Suprapubic skin (tissue), 4 donors: ENCODE data around the gene RAF1.
"Not testable (repeated sequence)": the region's sequence is repeated elsewhere in the genome, so short reads cannot be mapped to it uniquely, and the experiment has no call there.

Experiments used
- CTCF ChIP-seq, 2 donors: fragments of 200-600 bp in 1 of 2; fragments of 450-650 bp in 1 of 2; sonication (generic) in 1 of 2; IDR thresholded peaks; one replicate each; pipeline ENCODE4 v1.5.1; 2016 to 2019; ENCODE audit warnings: antibody characterized with exemption in 2 of 2, mild to moderate bottlenecking in 1 of 2, moderate library complexity in 1 of 2
- POLR2A ChIP-seq, 2 donors: fragments of 450-650 bp; IDR thresholded peaks; one replicate each; pipeline ENCODE4 v1.6.1; 2017; ENCODE audit warnings: antibody characterized with exemption in 2 of 2, mild to moderate bottlenecking in 2 of 2, moderate library complexity in 2 of 2
- POLR2AphosphoS5 ChIP-seq, 3 donors: sonication (generic); formaldehyde crosslinking; IDR thresholded peaks; one replicate each; pipeline ENCODE4 v1.6.1; 2017; ENCODE audit warnings: antibody characterized with exemption in 3 of 3

GRCh38 chr3:12701601-12702000 lies 37.7 kb upstream of the RAF1 start:
- TF ChIP-seq CTCF, POLR2AphosphoS5, POLR2A (IDR thresholded peaks at IDR 0.05): not testable (repeated sequence)
